GM21786 (cell line): ENCODE measurements around the gene MARF1.
"Not testable (repeated sequence)": the region's sequence is repeated elsewhere in the genome, so short reads cannot be mapped to it uniquely, and the experiment has no call there.

Source experiments
- ATAC-seq: cut with Tn5 transposase; IDR thresholded peaks from one replicate; pipeline ENCODE4 v1.9.1; 2021; ENCODE audit not compliant: unreplicated experiment

The MARF1 gene

GRCh38 chr16:15621889-15622288, 21.1 kb downstream of the MARF1 start:
- no peak for ATAC-seq

GRCh38 chr16:15621456-15621855, 21.5 kb downstream of the MARF1 start:
- no peak for ATAC-seq

- no peak for ATAC-seq
Observed at GRCh38 chr16:15620611-15621195, 22.3 kb downstream of the MARF1 start.

- no peak for ATAC-seq
Observed at GRCh38 chr16:15618392-15618791, 24.6 kb downstream of the MARF1 start.

GRCh38 chr16:15617901-15618300, 25.1 kb downstream of the MARF1 start:
- ATAC-seq: no peak

- ATAC-seq: no peak
Observed at GRCh38 chr16:15616475-15617165, 26.3 kb downstream of the MARF1 start.

- ATAC-seq: no peak
Observed at GRCh38 chr16:15616012-15616411, 26.9 kb downstream of the MARF1 start.

GRCh38 chr16:15613676-15614075, 29.3 kb downstream of the MARF1 start:
- no peak for ATAC-seq

GRCh38 chr16:15611610-15612009, 31.3 kb downstream of the MARF1 start:
- ATAC-seq: no peak

GRCh38 chr16:15610369-15610871, 32.5 kb downstream of the MARF1 start:
- no peak for ATAC-seq

- ATAC-seq: no peak
Observed at GRCh38 chr16:15609286-15609649, 33.7 kb downstream of the MARF1 start.

- no peak for ATAC-seq
Observed at GRCh38 chr16:15608398-15609285, 34.3 kb downstream of the MARF1 start.

- ATAC-seq: no peak
Observed at GRCh38 chr16:15607700-15608396, 35.1 kb downstream of the MARF1 start.

GRCh38 chr16:15607221-15607699, 35.7 kb downstream of the MARF1 start:
- not testable (repeated sequence) for ATAC-seq

GRCh38 chr16:15606518-15607220, 36.3 kb downstream of the MARF1 start:
- ATAC-seq: no peak

- ATAC-seq: no peak
Observed at GRCh38 chr16:15605839-15606517, 37.0 kb downstream of the MARF1 start.

- ATAC-seq: no peak
Observed at GRCh38 chr16:15604460-15605440, 38.2 kb downstream of the MARF1 start.

GRCh38 chr16:15602285-15603044, 40.5 kb downstream of the MARF1 start:
- ATAC-seq: no peak
